ENCODE measurements around the gene BORCS6. TPM values are rescaled to one million over a fixed set of nuclear protein-coding genes. Genes with fewer than 3 reads are reported as not detected.

Gene BORCS6
- total RNA-seq, 1 donor, result 9.4 TPM

DNA sequence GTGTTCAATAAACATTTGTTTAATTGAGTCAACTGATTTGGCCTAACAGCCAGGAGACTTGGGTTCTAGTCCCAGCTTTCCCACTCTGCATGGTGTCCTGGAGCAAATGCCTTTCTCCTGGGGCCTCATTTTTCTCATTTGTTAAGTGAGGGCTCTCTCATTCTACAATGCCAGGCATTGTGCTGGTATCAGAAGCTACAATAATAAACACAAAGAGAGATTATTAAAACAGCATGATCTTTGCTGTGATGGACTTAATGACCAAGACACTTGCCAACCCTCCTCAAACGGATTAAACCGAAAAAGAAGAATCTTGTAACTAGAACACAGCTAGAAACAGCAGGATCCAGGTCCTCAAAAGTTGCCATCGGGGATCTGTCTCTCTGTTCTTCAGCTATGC is 22.5 kb downstream of the BORCS6 start:
- TF ChIP-seq, protein P1, sequence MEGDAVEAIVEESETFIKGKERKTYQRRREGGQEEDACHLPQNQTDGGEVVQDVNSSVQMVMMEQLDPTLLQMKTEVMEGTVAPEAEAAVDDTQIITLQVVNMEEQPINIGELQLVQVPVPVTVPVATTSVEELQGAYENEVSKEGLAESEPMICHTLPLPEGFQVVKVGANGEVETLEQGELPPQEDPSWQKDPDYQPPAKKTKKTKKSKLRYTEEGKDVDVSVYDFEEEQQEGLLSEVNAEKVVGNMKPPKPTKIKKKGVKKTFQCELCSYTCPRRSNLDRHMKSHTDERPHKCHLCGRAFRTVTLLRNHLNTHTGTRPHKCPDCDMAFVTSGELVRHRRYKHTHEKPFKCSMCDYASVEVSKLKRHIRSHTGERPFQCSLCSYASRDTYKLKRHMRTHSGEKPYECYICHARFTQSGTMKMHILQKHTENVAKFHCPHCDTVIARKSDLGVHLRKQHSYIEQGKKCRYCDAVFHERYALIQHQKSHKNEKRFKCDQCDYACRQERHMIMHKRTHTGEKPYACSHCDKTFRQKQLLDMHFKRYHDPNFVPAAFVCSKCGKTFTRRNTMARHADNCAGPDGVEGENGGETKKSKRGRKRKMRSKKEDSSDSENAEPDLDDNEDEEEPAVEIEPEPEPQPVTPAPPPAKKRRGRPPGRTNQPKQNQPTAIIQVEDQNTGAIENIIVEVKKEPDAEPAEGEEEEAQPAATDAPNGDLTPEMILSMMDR (IDR thresholded peaks at IDR 0.05; ENCODE audit: extremely low read depth, low read depth, low read length), result no peak
- H3K36me3 ChIP-seq (ENCODE audit: insufficient read depth, low read length), result no peaks in the 10 kb centered on the region
- H3K4me1 ChIP-seq (ENCODE audit: insufficient read depth, low read length), result peaks cover 19% of the 10 kb centered on the region
- H3K4me3 ChIP-seq (ENCODE audit: insufficient read depth, low read length), result no peak overlapping the region
- H3K9me3 ChIP-seq (ENCODE audit: low read depth, low read length), result no peaks in the 10 kb centered on the region
- peaks cover 2% of the 10 kb centered on the region for H3K79me2 ChIP-seq (ENCODE audit: insufficient read depth, low read length)
- no peaks in the 10 kb centered on the region for H4K20me1 ChIP-seq (ENCODE audit: insufficient read depth, low read length)
- no peak overlapping the region for H2AFZ ChIP-seq (ENCODE audit: low read length)
- H3K27ac ChIP-seq (ENCODE audit: low read depth, low read length), result no peak overlapping the region
- H3K4me2 ChIP-seq (ENCODE audit: insufficient read depth, low read length), result no peak overlapping the region
- DNase-seq (ENCODE audit: insufficient read length, low spot score, missing footprints), result no peak
- H3K27me3 ChIP-seq (ENCODE audit: insufficient read depth, low read length), result no peaks in the 10 kb centered on the region

DNA sequence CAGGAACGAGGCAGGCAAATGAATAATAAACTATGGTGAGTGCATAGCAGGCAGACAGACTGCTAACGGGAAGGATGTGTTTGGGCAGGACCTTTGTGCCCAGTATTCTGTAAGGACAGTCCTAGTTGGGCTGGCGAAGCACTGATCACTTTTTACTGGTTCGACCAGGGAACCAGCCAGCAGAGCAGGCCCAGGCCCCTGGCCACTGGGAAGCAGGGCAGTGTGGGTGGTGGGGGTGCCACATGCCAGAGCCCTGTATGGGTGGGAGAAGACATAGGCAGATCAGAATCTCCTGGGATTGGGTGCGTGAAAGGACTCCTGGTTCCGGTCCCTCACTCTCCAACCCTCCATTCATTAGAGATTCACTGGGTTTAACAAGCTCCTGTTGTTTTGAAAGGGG is 23.2 kb downstream of the BORCS6 start:
- Histone ChIP-seq H3K4me2 (ENCODE audit: insufficient read depth, low read length) (no peak overlapping the region), H3K4me3 (ENCODE audit: insufficient read depth, low read length) (no peak overlapping the region), H3K27ac (ENCODE audit: low read depth, low read length) (peak overlapping the region; percentile 86), H2AFZ (ENCODE audit: low read length) (no peak overlapping the region), H4K20me1 (ENCODE audit: insufficient read depth, low read length) (peaks cover 3% of the 10 kb centered on the region), H3K79me2 (ENCODE audit: insufficient read depth, low read length) (peaks cover 10% of the 10 kb centered on the region), H3K27me3 (ENCODE audit: insufficient read depth, low read length) (no peaks in the 10 kb centered on the region), H3K9me3 (ENCODE audit: low read depth, low read length) (no peaks in the 10 kb centered on the region), H3K36me3 (ENCODE audit: insufficient read depth, low read length) (no peaks in the 10 kb centered on the region), H3K4me1 (ENCODE audit: insufficient read depth, low read length) (peaks cover 23% of the 10 kb centered on the region)
- TF ChIP-seq, protein P1 (IDR thresholded peaks at IDR 0.05; ENCODE audit: extremely low read depth, low read depth, low read length), result no peak
- DNase-seq (ENCODE audit: insufficient read length, low spot score, missing footprints), result no peak

DNA sequence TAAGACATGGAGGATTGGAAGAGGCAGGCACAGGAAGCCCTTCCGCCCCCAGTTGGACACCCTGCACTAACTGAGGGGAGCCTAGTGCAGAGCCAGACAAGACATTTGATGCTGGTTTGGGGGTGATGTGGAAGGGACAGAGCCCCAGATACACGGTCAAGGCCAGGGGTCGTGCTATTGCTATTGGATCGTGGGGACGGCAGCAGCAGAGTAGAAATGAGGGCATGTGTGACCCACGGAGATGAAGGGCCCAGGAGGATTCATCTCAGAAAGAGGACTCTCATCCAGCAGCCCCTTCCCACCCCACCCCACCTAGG is 25.2 kb downstream of the BORCS6 start:
- H3K9me3 ChIP-seq (ENCODE audit: low read depth, low read length), result no peaks in the 10 kb centered on the region
- peaks cover 25% of the 10 kb centered on the region for H3K79me2 ChIP-seq (ENCODE audit: insufficient read depth, low read length)
- H3K4me3 ChIP-seq (ENCODE audit: insufficient read depth, low read length), result no peak overlapping the region
- TF ChIP-seq, protein P1 (IDR thresholded peaks at IDR 0.05; ENCODE audit: extremely low read depth, low read depth, low read length), result no peak
- peak; percentile 61 for DNase-seq (ENCODE audit: insufficient read length, low spot score, missing footprints)
- peaks cover 9% of the 10 kb centered on the region for H4K20me1 ChIP-seq (ENCODE audit: insufficient read depth, low read length)
- peak overlapping the region; percentile 89 for H3K27ac ChIP-seq (ENCODE audit: low read depth, low read length)
- peak overlapping the region; percentile 86 for H2AFZ ChIP-seq (ENCODE audit: low read length)
- peaks cover 12% of the 10 kb centered on the region for H3K36me3 ChIP-seq (ENCODE audit: insufficient read depth, low read length)
- H3K4me1 ChIP-seq (ENCODE audit: insufficient read depth, low read length), result peaks cover 33% of the 10 kb centered on the region
- no peaks in the 10 kb centered on the region for H3K27me3 ChIP-seq (ENCODE audit: insufficient read depth, low read length)
- H3K4me2 ChIP-seq (ENCODE audit: insufficient read depth, low read length), result peak overlapping the region; percentile 56

DNA sequence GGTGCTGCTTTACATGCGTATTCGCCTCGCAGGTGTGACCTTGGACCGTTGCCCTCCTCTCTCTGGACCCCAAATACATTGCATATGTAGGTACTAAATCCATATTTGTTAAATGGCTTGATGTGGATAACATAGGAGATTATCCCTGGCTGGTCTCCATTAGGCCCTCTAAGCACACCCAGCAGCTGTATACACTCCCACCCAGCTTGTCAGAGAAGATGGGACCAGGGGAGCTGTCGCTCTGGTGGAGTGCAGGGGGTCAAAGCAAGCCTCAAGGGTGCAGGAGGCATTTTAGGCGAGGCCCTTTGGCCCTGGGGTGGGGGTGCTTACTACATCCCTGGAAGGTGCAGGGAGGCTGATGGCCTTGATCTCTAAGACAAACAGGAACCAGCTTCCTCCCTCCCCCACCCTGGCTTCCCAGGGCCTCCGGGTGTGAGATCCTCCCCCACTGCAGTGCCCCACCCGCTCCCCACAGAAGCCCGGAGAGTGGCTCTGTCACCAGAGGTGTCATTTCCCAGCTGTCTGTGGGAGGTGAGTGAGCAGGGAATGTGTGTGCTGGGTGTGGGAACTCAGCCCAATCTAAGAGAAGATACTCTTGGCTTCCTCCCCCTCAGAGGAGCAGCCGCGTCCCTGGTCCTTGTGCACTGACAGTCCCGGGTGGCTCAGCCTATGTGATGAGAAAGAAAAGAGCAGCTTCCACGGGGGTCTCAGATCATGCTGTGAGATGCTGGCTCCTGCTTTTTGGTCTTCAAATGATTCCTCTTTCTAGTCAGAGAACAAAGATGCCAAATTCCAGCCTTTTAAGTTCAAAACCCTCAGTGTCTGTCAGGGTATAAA is 25.8 kb downstream of the BORCS6 start:
- Histone ChIP-seq H2AFZ (ENCODE audit: low read length) (peak overlapping the region; percentile 86), H3K4me3 (ENCODE audit: insufficient read depth, low read length) (no peak overlapping the region), H4K20me1 (ENCODE audit: insufficient read depth, low read length) (peaks cover 14% of the 10 kb centered on the region), H3K36me3 (ENCODE audit: insufficient read depth, low read length) (peaks cover 18% of the 10 kb centered on the region), H3K27me3 (ENCODE audit: insufficient read depth, low read length) (no peaks in the 10 kb centered on the region), H3K4me1 (ENCODE audit: insufficient read depth, low read length) (peaks cover 33% of the 10 kb centered on the region), H3K27ac (ENCODE audit: low read depth, low read length) (peak overlapping the region; percentile 89), H3K79me2 (ENCODE audit: insufficient read depth, low read length) (peaks cover 31% of the 10 kb centered on the region), H3K9me3 (ENCODE audit: low read depth, low read length) (no peaks in the 10 kb centered on the region), H3K4me2 (ENCODE audit: insufficient read depth, low read length) (peak overlapping the region; percentile 56)
- TF ChIP-seq, protein P1 (IDR thresholded peaks at IDR 0.05; ENCODE audit: extremely low read depth, low read depth, low read length), result no peak
- DNase-seq (ENCODE audit: insufficient read length, low spot score, missing footprints), result peak; percentile 94
